Central memory CD4-positive, alpha-beta T cell (primary cell): ENCODE results near the gene FER.

Experiments
- DNase-seq: peaks from one replicate; pipeline ENCODE4 v3.0.0; 2022

FER gene

DNA sequence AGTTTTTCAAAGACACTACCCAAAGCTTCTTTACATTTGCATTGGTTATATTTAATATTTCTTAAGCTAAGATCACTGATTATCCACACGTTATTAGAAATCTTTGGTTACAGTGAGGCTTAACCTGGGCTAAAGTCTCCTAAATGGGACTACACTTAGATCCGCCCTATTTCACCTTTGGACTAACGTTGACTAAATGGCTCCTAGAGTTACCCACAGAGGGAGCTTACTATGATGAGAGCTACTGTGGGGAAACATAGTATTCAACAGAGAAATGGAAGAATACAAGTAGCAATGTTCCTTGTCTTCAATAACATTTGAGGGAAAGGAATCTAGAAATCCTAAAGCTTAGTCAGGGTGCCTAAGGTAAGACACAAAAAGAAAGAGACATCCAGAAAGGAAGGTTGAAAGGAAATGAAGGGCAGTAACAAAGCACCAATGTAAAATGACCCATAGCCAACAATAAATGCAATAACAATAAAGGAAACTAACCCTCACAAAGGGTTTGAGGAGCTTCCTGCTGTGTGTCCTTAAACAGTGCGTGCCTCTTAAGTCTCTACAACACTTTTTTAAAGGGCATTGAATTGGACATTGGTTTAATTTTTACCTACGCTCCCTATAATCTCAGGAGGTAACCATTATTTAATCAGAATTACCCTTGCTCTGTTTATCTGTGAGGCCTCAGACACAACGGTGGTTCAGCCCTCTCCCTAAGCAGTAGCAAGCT, 445.0 kb downstream of the FER start:
- DNase-seq: no peak

DNA sequence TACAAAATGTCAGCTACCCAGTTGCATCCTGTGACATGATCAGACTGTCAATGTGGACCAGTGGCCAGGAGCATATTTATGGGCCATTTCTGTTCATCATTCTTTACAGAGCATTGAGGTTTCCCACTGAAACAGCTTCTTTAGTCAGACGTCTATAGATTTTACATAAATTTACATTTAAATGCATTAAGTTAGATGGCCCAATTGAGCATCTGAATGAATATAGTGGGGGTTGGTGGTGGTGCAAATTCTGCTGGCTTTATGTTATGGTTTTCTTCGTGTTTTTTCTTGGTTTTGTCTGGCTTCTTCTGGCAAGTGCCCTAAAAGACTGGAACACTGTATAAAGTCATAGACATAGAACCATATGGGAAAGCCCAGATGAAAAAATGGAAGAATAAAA, 448.0 kb downstream of the FER start:
- DNase-seq: no peak

DNA sequence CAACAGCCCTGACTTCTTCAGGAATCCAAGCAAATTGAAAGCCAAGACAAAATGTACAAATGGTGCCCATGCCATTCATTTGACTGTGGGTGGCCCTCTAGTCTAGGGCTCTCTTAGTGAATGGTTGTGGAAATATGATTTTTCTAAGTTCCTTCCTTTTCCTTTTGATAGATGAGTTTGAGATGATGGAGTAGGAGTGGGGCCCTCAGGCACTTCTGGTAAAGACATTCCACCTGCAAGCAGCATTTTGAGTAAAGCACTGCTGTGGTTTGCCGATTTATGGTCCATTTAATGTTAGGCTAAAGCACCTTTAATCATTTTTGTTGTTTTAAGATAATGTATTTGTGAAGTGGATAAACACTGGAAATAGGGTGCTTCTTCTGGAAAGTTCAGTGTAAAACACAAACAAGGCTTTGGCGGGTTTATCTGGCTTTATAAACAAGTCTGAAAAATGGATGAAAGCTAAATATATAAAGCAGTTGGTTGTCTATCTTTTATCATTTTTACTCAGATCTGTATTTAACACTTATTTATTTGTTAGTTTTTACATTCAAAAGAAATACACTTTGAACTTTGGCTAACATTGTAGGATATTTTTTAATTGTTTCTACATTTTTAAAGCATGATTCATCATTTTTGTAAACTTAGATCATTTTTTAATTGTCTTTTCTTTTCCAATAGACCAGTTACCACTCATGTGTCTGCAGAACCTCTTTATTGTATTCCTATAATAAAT, 448.6 kb downstream of the FER start:
- no peak for DNase-seq

DNA sequence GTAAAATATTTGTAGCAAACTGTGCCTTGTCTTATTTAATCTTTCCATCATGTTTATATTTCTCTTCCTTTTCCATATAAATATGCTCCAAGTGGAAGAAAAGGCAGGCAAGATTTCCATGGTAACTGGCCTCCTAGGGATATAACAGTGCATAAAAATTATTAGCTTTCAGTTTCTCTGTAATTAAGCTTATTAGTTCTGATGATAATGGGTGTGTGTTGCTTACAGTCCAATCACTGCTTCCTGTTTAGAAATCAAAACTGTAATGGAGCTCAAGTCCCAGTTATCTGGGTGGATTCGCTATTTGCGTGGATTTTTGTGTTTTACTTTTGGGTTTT, 449.1 kb downstream of the FER start:
- no peak for DNase-seq

DNA sequence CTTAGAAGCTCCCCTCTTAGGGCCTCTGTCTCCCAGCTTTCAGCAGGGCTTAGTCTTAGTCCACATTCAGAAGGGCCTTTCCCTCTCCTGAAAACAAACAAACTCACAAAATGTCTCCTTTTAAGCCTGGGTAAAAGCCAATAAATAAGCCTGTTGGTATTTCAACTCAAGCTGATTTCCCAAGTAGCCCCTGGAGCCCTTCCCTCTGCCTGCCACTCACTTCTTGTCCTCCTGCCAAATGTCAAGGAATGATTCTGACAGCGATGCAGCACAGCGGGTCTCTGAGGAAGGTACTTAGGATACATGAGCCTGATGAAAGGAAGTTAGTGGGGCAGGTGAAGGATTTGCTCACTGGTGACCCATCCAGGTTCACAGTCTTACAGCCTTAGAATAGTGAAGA, 451.6 kb downstream of the FER start:
- DNase-seq: no peak

DNA sequence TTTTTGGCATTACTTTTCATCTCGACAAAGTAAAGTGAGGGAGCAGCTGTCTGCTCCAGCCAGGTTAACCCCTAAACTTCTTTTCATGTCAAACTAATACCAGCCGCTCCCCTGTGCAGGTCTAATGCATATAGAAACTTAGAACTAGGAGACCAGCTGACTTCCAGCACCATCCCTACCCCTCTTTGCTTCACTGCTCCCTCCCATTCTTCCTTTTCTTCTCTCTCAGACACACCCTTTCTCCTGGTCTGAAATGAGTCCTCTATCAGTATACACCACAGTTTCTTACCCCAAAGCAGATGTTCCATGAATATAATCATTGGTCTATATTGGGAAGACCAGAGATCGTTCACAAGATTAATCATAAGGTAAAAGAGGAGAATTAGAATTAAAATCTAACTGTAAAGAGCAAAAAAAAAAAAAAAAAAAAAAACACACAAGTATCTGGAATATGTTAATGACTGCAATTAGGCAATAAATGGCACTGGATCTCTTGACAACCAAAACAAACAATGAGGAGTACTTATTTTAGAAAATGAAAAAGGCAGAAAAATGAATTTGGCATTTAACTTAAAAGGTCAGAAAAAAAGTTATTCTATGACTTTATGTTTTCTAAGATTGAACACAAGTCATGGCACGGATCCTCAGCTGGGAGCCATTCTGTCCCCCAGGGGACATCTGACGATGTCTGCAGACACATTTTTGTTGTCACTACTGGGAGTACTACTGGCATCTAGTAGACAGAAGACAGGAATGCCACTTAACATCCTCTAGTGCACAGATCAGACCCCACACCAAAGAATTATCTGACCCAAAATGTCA, 452.3 kb downstream of the FER start:
- no peak for DNase-seq

DNA sequence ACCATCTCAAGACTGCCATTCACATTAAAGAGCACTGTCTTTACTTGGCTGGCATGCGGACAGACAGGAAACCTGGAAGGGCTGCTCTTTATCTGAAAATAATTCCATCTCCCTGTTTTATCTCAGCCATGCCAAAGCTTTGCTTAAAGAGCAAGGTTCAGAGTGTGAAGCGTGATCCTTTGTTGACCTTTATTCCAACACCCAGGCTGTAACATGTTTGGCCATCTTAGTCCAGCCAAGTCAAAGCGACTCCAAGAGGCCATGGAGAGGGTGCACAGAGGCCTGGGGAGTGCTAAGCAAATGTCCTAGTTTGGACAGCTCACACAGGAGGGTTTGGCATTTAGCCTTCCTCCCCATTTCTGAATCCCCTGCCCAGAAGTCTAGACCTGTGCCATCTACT, 467.3 kb downstream of the FER start:
- DNase-seq: no peak

DNA sequence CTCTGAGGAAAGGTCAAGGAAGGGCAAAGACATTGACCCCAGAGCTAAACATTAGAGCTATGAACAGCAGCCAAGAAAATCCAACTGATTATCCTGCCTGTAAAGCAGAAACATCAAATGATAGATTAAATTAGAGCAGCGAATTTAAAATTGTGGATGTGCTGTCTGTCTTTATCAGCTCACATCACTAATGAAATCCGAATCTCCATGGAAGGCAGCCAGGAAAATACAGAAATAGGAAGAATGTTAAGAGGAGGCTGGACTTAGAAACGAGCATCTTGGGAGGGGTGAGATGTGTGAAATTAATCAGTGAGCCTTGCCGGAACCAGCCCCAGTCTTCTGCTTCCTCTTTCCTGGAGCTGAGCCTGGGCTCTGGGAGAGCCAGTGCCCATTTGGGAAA, 471.1 kb downstream of the FER start:
- DNase-seq: no peak

DNA sequence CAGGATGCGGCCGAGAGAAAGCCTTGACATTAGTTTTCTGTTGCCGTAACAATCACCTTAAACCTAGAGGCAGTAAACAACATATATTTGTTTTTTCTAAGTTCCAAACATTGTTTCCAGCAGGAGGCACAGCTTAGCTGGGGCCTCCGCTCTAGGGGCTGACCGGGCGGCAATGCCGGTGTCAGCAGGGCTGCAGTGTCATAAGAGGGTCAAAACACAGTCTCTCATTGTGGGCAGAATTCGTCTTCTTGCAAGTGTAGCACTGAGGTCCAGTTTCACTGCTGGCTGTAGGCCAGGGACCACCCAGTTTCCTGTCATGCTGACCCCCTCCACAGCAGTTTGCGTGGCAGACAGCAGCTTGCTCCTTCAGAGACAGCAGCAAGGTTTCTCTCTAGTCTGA, 475.8 kb downstream of the FER start:
- no peak for DNase-seq

DNA sequence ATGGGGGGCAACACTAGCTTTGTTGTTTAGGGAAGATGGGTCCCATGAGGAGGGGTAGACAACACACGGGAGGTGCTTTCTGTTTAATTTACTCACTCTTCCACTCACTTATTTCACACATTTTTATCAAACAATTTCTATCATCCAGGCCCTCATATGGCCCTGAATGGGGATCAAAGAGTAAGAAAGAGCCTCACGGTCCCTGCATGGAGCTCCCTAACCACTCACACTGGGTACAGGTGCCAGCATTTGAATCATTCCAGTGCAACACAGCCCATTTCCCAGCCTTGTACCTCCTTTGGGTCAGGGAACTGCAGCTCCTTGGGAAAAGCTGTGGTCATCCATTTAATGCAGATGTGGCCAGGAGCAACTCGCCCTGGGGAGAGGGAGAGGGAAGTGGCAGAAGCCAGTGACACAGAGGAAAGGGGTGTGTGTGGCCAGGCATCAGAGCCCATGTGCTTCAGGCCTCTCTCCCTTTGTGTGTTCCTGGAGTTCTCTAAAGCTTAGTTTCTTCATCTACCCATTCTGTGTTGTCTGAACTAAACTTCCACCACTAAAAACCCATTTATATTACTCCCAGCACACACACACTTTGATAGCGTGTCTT, 476.7 kb downstream of the FER start:
- no peak for DNase-seq

DNA sequence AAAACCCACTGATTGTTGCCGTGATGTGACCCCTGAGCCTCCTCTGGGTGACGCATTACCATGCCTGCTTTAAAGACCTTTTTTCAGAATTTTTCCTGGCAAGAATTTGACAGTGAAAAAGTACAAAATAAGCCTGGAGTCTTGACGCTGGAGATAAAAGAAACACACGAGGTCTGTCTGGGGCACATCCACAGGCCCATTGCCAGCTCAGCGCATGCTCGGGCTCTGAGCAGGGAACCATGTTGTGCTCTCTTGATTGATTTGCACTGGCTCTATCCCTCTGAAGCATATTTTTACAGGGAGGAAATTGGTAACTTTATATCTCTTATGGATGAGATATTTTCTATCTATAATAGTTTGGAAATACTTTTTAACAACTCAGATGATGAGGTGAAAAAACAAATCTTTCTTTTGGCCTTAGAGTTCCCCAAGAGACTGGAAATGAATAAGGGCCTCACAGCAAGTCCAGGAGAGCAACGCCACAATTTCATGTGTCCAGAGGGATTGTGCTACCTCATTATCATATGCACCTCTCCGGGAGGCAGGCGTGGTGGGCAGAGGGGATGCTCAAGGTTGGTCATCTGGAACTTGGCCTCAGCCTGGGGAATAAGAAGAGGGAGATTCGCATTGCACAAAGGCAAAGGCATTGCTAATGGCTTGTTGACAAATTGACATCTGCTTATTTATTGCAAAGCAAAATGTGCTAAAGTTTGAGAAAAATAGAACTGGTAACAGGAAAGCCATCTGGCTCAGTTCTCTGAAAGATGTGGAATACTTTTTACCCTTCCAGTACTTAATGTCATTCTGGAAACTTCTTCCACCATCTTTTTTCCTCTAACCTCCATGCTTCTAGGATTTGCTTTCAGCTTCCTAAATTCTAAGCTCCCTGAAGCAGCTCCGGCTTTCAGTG, 478.3 kb downstream of the FER start:
- no peak for DNase-seq

DNA sequence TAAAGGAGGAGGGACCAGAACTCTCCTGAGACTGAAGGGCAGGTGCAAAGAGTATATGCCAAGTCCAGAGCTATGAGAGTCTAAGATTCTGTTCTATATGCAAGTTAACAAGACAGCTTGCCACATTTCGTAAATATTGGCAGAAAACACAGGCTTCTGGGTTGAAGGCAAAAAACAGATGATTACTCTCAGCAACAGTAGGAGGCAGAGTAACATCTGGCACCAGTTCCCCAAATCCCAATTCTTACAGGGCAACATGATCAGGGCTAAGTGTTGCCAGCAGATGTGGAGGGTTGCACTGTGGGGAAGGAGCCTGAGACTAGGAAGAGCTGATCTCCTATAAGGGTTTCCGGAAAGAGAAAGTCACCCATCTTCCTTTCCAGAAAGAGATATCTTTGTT, 482.7 kb downstream of the FER start:
- DNase-seq: no peak

DNA sequence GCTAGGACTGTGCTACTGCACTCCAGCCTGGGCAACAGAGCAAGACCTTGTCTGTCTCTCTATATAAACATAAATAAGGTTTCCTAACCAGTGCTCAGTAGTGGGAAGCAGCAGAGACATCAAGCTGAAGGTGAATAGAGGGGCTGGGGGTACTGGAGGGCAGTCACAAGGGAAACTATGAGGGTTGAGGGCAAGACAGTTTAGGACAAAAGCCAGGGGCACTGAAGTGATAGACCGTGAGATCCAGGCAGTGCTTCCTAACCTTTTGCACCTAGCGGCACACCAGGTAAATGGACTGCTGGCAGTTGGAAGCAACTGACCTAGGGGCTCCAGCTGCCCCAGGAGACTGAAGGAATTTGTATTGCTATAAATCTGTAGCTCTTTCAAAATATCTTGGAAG, 483.6 kb downstream of the FER start:
- no peak for DNase-seq

DNA sequence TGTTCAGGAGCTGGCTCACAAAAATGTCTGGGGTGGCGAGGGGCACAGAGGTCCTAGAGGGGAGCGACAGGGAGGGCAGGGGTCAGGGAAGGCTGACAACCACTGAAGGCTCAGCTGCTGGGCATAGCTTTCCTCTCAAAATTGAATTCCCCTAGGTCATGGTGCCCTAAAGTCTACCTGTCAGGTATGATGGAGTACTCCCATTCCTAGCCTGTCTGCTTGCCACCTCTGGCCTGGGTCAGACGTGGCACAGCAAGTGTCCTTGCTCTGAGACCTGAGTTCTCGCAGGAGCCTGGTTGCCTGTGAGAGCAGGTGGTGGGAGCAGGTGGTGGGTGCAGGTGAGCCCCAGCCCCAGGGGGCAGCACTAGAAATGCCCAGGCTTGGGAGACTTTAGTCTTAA, 486.7 kb downstream of the FER start:
- no peak for DNase-seq

DNA sequence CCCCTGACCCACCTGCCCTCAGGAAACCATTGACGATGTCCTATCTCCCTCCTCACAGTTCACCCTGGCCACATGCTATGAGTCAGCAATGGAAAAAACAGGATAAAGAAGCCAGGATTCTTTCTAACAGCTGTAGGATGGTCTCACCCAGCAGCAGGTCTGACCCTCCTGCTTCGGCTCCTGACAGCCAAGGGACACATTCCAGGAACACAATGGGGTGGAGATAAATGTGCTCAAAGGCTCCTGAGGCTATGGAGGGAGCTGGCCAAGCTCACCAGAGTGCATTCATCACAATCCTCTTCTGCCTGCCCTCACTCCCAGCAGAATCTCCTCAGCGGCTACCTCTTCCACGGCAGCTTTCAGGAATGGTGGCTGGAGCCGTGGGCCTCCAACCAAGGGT, 491.8 kb downstream of the FER start:
- no peak for DNase-seq

DNA sequence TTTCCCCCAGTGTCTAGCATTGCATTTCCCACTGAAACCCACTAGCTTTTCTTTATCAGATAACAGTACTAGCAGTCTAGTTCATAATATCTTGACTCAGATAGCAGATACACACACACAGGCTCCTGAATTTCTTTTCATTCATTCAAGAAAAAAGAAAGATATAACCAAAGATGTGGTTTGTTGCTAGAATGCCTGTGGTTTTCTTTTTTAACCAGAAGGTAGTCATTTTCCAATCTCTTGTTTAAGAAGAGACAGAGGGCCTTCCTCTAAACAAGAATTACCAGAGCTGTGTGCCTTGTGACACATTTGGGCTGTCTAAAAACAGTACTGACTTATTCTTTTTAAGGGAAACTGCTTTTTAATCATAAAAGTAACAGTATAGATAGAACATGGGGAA, 494.8 kb downstream of the FER start:
- DNase-seq: no peak

DNA sequence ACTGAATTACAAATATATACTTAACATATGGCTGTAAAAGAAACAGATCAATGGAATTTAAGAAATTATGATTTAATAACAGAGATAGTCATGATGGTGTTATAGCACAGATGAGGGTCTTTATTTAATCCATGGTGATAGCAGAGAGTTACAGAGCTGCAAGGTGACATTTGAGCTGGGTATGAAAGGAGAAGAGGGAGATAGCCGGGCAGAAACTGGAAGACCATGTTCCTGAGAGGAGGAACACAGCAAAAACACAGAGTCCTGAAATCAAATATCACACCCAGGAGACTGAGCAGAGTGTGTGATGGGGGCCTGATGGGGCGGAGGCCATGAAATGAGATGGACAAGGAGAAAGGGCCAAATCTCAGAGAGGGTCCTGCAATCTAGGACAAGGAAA, 498.7 kb downstream of the FER start:
- no peak for DNase-seq
